ENCODE data around the gene LRMDA. TPM values are rescaled to one million over a fixed set of nuclear protein-coding genes. Genes with fewer than 3 reads are reported as not detected.
A peak's percentile ranks its signal among the peaks of the same experiment; 100 is the strongest.

LRMDA gene
- total RNA-seq, 1 experiment from 2014 or later: 4.8 TPM

- RAD21 ChIA-PET (ENCODE audit: low non-redundant PET in 1 of 2, low total read pairs in 2 of 2, uncharacterized antibody in 2 of 2, unreplicated experiment in 2 of 2): no interaction called here
Measured at GRCh38 chr10:75987616-75988015, 556.2 kb downstream of the LRMDA start.

GRCh38 chr10:75994357-75995040 is 563.1 kb downstream of the LRMDA start:
- H3K27me3 ChIP-seq (ENCODE audit: insufficient read depth, low read length): peaks cover 17% of the 10 kb centered on the region
- no TSS peak for BruUV-seq (replicated peaks)
- no peak overlapping the region for H2AFZ ChIP-seq (ENCODE audit: low read depth, low read length, poor library complexity, severe bottlenecking)
- no peaks in the 10 kb centered on the region for H3K9me3 ChIP-seq (ENCODE audit: control insufficient read depth in 1 of 2, insufficient read depth in 1 of 2, low read depth in 1 of 2, low read length in 2 of 2)
- intact Hi-C loops (cut with micrococcal nuclease): no loop called here
- H3K36me3 ChIP-seq (ENCODE audit: control insufficient read depth in 1 of 2, insufficient read depth in 2 of 2, low read length in 2 of 2): no peaks in the 10 kb centered on the region
- DNase-seq (ENCODE audit: low read depth, low spot score) (no peak), ATAC-seq (no peak)
- no peak overlapping the region for H3K4me2 ChIP-seq (ENCODE audit: low read length)
- H3K9me2 ChIP-seq (ENCODE audit: insufficient read depth): no peaks in the 10 kb centered on the region
- H3K79me2 ChIP-seq (ENCODE audit: insufficient read depth, low read length): no peaks in the 10 kb centered on the region
- H3K4me3 ChIP-seq (replicated peaks in 1 of 2; ENCODE audit: low read depth in 1 of 2, low read length in 2 of 2): no peak overlapping the region
- ChIA-PET RAD21 (ENCODE audit: low non-redundant PET in 1 of 2, low total read pairs in 2 of 2, uncharacterized antibody in 2 of 2, unreplicated experiment in 2 of 2) (no interaction called here), POLR2A (no interaction called here), CTCF (no interaction called here)
- no peak overlapping the region for H3K27ac ChIP-seq (ENCODE audit: low read depth, low read length)
- peaks cover 0 to 9% of the 10 kb centered on the region in 2 experiments; a peak in 2 of 4 replicates for H3K4me1 ChIP-seq (ENCODE audit: control insufficient read depth in 1 of 2, insufficient read depth in 2 of 2, low read length in 2 of 2)
- H4K20me1 ChIP-seq (ENCODE audit: insufficient read depth): no peaks in the 10 kb centered on the region
- no peak overlapping the region for H3K9ac ChIP-seq (ENCODE audit: low read length)
- TF ChIP-seq EZH2 (IDR thresholded peaks at IDR 0.05): no peak
- TF ChIP-seq SIN3A (IDR thresholded peaks at IDR 0.05; ENCODE audit: low read depth): no peak
- TF ChIP-seq CEBPB (IDR thresholded peaks at IDR 0.05; ENCODE audit: low read depth): no peak
- TF ChIP-seq REST (IDR thresholded peaks at IDR 0.05; ENCODE audit: low read depth): no peak
- TF ChIP-seq MAX (IDR thresholded peaks at IDR 0.05): no peak
- TF ChIP-seq CTCF (IDR thresholded peaks at IDR 0.05 in 2 of 3, conservative IDR thresholded peaks at IDR 0.05 in 1 of 3; ENCODE audit: borderline replicate concordance in 1 of 3, insufficient read depth in 1 of 3, low read depth in 2 of 3, low read length in 2 of 3): no peak

More at GRCh38 chr10:75987616-75988015, 556.2 kb downstream of the LRMDA start:
- H3K9ac ChIP-seq (ENCODE audit: low read length): no peak overlapping the region
- ChIA-PET POLR2A (no interaction called here), CTCF (no interaction called here)
- ATAC-seq (no peak), DNase-seq (ENCODE audit: low read depth, low spot score) (no peak)
- H3K27me3 ChIP-seq (ENCODE audit: insufficient read depth, low read length): no peaks in the 10 kb centered on the region
- H3K9me3 ChIP-seq (ENCODE audit: control insufficient read depth in 1 of 2, insufficient read depth in 1 of 2, low read depth in 1 of 2, low read length in 2 of 2): no peaks in the 10 kb centered on the region
- no peaks in the 10 kb centered on the region for H4K20me1 ChIP-seq (ENCODE audit: insufficient read depth)
- no peaks in the 10 kb centered on the region for H3K36me3 ChIP-seq (ENCODE audit: control insufficient read depth in 1 of 2, insufficient read depth in 2 of 2, low read length in 2 of 2)
- H3K4me1 ChIP-seq (ENCODE audit: control insufficient read depth in 1 of 2, insufficient read depth in 2 of 2, low read length in 2 of 2): peaks cover 0 to 9% of the 10 kb centered on the region in 2 experiments; a peak in 1 of 4 replicates
- H3K4me3 ChIP-seq (replicated peaks in 1 of 2; ENCODE audit: low read depth in 1 of 2, low read length in 2 of 2): no peak overlapping the region
- peak overlapping the region; percentile 14; the same call in 1 of the 2 replicates for H3K4me2 ChIP-seq (ENCODE audit: low read length)
- no peak overlapping the region for H3K27ac ChIP-seq (ENCODE audit: low read depth, low read length)
- intact Hi-C loops (cut with micrococcal nuclease): no loop called here
- H3K79me2 ChIP-seq (ENCODE audit: insufficient read depth, low read length): no peaks in the 10 kb centered on the region
- no TSS peak for BruUV-seq (replicated peaks)
- H2AFZ ChIP-seq (ENCODE audit: low read depth, low read length, poor library complexity, severe bottlenecking): no peak overlapping the region
- no peaks in the 10 kb centered on the region for H3K9me2 ChIP-seq (ENCODE audit: insufficient read depth)
- TF ChIP-seq SIN3A (IDR thresholded peaks at IDR 0.05; ENCODE audit: low read depth) (no peak), ELF1 (IDR thresholded peaks at IDR 0.05; ENCODE audit: borderline replicate concordance, low read depth) (no peak), JUND (IDR thresholded peaks at IDR 0.05) (0 out of 2 replicates have a peak, but pooled peaks have one; percentile 14), EGR1 (IDR thresholded peaks at IDR 0.05; ENCODE audit: low read depth) (no peak), ATF3 (IDR thresholded peaks at IDR 0.05) (no peak), MAX (IDR thresholded peaks at IDR 0.05) (peak; percentile 40; the same call in 1 of the 2 replicates), YY1 (IDR thresholded peaks at IDR 0.05; ENCODE audit: extremely low read depth, insufficient replicate concordance, low read depth, low read length) (no peak), EZH2 (IDR thresholded peaks at IDR 0.05) (no peak), ZFX (IDR thresholded peaks at IDR 0.05) (no peak), ZNF274 (IDR thresholded peaks at IDR 0.05; ENCODE audit: low read depth, low read length) (no peak), SRF (IDR thresholded peaks at IDR 0.05; ENCODE audit: low read depth) (no peak), FOSL1 (IDR thresholded peaks at IDR 0.05; ENCODE audit: low read depth) (peak; percentile 20; the same call in 1 of the 2 replicates), TCF7L2 (IDR thresholded peaks at IDR 0.05; ENCODE audit: borderline replicate concordance, extremely low read depth, insufficient read depth, insufficient read length) (no peak)

Measured in HCT116 (cell line).